GM12874 (cell line): ENCODE data around the gene MYRF.

Source experiments
- TF ChIP-seq, protein P1 (sequence below): IDR thresholded peaks from 2 replicates; pipeline ENCODE4 v1.5.1; 2011; ENCODE audit warnings: low read depth, mild to moderate bottlenecking, control low read depth, low read length, moderate library complexity; ENCODE audit not compliant: insufficient read depth

Gene MYRF

DNA sequence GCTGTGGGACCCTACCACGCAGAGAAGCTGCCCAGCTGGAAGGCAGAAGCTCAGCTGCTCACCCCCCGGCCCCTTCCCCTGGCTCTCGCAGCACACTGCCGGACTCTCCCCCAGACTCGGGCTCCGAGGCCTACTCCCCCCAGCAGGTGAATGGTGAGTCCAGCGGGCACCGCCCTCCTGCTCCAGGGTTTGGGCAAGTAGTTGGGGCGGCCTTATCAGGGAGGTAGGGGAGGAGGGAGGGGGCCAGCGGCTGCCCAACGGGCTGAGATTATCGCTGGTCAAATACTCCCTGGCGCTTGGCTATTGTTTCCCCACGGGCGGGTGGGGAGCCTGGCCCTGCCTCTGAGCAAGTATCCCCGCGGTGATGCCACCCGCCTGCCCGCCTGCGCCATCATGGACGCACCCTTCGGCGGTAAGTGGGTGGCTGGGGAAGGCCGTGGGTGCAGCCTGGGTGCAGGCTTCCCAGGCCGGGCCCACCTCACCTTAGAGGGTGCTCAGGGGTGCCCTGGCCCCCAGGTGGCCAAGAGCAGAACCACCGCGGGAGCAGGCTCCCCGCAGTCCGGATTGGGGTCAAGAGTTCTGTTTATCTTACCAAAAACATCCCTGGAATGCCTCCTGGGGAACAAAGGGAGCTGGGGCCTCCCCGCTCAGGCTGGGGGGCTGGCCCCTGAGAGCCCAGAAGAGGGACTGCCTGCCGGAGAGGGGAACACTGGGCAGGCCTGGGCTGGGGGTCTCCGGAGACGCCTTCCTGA lies 16.9 kb downstream of the MYRF start:
- TF ChIP-seq, protein P1, sequence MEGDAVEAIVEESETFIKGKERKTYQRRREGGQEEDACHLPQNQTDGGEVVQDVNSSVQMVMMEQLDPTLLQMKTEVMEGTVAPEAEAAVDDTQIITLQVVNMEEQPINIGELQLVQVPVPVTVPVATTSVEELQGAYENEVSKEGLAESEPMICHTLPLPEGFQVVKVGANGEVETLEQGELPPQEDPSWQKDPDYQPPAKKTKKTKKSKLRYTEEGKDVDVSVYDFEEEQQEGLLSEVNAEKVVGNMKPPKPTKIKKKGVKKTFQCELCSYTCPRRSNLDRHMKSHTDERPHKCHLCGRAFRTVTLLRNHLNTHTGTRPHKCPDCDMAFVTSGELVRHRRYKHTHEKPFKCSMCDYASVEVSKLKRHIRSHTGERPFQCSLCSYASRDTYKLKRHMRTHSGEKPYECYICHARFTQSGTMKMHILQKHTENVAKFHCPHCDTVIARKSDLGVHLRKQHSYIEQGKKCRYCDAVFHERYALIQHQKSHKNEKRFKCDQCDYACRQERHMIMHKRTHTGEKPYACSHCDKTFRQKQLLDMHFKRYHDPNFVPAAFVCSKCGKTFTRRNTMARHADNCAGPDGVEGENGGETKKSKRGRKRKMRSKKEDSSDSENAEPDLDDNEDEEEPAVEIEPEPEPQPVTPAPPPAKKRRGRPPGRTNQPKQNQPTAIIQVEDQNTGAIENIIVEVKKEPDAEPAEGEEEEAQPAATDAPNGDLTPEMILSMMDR = peak; percentile 24; the same call in 1 of the 2 replicates

DNA sequence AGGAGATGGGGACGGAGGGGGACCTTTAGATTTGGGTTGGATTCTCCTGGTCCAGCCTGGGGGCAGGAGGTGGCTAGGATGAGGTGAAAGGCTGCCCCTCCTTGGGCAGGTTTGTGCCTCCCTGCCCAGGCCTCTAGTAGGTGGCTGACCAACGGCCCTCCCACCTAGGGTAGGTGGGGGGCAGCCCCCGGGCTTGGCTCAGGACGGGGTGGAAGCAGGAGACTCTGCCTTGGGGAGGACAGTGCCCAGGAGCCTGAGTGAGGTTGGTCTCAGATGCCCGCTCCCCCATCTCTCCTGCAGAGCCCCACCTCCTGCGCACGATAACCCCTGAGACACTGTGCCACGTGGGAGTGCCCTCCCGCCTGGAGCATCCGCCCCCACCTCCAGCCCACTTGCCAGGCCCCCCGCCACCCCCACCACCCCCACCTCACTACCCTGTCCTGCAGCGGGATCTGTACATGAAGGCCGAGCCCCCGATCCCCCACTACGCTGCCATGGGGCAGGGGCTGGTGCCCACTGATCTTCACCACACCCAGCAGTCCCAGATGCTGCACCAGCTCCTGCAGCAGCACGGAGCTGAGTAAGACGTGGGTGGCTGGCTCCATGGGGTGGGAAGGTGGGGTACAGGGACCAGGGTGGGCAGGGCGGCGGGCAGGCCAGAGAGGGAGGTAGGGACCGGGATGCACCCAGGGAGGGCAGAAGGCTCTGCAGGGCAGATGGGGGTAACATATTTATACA lies 17.7 kb downstream of the MYRF start:
- TF ChIP-seq, protein P1 = no peak

DNA sequence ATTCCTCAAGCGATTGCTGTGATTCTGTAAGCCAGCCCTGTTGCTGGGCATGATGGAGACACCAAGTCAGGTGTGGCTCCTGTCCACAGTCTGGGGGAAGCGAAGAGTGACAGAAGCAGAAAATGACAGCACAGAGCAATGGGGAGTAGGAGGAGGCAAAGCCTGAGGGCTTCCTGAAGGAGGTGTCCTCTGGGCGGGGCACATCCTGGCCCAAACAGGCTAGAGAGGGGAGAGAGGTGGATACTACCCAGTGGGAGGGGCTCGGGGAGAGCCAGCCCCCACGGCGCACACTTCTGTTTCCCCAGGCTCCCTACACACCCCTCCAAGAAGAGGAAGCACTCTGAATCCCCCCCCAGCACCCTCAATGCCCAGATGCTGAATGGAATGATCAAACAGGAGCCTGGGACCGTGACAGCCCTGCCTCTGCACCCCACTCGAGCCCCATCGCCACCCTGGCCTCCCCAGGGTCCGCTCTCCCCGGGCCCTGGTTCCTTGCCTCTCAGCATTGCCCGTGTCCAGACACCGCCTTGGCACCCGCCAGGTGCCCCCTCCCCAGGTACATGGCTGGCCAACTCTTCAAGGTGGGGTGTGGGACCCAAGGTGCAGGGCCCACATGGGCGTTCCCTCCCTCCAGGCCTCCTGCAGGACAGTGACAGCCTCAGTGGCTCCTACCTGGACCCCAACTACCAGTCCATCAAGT lies 18.9 kb downstream of the MYRF start:
- TF ChIP-seq, protein P1 = no peak

DNA sequence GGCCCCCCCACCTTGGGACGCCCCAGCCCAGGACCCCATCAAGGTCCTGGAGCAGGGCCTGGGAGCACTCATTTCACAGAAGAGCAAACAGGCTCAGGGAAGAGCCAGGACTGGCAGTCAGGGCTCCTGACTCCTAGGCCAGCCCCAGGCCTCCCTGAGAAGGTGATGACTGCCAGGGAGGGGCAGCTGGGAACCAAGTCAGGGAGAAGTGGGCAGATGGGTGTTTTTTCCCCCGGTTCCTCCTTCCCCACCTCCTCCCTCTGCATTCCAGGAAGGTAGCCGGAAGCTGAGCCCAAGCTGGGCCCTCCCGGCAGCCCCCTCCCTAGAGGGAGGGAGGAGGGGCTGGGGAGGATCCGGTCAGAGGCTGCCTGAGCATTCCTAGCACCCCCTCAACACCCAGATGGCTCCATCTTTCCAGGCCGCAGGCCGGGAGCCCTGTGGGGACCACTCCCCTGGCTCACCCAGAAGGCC lies 19.6 kb downstream of the MYRF start:
- TF ChIP-seq, protein P1 = no peak

DNA sequence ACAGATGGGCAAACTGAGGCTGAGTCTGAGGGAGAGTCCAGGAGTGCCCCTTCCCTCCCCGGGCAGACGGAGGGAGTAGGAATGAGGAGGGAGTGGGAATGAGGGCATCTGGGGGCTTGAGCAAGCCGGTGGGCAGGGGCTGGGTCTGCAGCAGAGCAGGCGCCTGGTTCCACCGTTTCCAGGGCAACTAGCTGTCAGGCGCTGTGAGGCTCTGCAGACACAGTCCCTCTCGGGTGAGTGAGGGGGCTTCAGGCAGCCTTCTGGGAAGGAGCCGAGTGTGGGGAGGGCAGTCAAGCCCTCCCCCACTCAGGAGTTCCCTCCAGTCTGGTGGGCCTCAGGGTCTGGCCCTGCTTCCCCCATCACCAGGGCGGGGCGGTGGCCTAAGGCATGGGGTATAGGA lies 20.9 kb downstream of the MYRF start:
- TF ChIP-seq, protein P1 = no peak

DNA sequence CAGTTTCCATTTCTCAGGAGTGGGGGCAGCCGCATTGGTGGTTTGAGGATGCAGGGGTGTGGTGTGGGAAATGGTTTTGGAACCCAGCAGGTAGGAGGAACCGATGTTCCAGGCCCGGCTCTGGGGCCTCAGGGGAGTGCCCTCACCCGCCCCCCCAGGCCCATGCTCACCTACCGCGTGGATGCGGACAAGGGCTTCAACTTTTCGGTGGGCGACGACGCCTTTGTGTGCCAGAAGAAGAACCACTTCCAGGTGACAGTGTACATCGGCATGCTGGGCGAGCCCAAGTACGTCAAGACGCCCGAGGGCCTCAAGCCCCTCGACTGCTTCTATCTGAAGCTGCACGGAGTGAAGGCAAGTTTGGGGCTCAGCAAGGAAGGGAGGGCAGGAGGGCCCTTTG lies 21.4 kb downstream of the MYRF start:
- TF ChIP-seq, protein P1 = no peak

DNA sequence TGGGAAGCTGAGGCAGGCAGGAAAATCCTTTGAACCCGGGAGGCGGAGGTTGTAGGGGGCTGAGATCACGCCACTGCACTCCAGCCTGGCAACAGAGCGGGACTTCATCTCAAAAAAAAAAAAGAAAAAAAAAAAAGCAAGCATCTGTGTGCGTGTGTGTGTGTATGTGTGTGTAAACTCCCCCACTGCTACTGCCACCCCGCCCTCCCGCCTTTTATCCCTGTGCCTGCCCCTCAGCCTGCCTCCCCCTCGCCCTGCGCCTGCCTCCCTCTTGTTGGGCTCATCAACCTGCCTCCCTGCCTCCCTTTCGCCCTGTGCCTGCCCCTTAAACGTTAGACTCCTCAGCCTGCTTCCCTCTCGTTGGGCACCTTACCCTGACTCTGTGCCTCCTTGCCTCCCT lies 22.0 kb downstream of the MYRF start:
- TF ChIP-seq, protein P1 = no peak
